Uterus (tissue), 2 donors: Measurements from ENCODE around the gene MAP3K14.

Experiments
- POLR2A ChIP-seq, 2 donors: fragments of 450-650 bp; IDR thresholded peaks; one replicate each; pipeline ENCODE4 v1.6.1; 2016; ENCODE audit warnings: antibody characterized with exemption in 2 of 2, mild to moderate bottlenecking in 1 of 2, moderate library complexity in 1 of 2
- TF ChIP-seq, protein P1 (sequence below), 4 experiments: fragments of 200-600 bp in 2 of 4; fragments of 450-650 bp in 2 of 4; sonication (generic) in 2 of 4; IDR thresholded peaks; one replicate each; pipeline ENCODE4 v1.5.1; 2016 to 2019; ENCODE audit warnings: antibody characterized with exemption in 4 of 4, mild to moderate bottlenecking in 2 of 4, moderate library complexity in 1 of 4

DNA sequence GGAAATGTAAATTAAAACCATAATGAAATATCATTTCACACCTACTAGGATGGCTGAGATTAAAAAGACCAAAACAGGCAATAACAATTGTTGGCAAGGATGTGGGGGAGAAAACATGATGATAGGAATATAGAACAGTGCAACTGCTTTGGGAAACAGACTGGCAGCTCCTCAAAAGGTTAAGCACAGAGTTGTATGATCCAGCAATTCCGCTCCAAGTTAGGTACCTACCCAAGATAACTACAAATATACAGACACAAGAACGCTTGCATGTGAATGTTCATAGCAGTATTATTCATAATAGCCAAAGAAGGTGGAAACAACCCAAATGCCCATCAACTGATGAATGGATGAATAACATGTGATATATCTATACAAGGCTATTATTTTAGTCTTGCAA, 35.0 kb upstream of the MAP3K14 start:
- TF ChIP-seq, protein P1, sequence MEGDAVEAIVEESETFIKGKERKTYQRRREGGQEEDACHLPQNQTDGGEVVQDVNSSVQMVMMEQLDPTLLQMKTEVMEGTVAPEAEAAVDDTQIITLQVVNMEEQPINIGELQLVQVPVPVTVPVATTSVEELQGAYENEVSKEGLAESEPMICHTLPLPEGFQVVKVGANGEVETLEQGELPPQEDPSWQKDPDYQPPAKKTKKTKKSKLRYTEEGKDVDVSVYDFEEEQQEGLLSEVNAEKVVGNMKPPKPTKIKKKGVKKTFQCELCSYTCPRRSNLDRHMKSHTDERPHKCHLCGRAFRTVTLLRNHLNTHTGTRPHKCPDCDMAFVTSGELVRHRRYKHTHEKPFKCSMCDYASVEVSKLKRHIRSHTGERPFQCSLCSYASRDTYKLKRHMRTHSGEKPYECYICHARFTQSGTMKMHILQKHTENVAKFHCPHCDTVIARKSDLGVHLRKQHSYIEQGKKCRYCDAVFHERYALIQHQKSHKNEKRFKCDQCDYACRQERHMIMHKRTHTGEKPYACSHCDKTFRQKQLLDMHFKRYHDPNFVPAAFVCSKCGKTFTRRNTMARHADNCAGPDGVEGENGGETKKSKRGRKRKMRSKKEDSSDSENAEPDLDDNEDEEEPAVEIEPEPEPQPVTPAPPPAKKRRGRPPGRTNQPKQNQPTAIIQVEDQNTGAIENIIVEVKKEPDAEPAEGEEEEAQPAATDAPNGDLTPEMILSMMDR (IDR thresholded peaks at IDR 0.05): no peak
- TF ChIP-seq POLR2A (IDR thresholded peaks at IDR 0.05): no peak
